IMR-90 (cell line): Measurements from ENCODE around the gene ACO1. TPM values are rescaled to one million over a fixed set of nuclear protein-coding genes. Genes with fewer than 3 reads are reported as not detected.

Experiments used
- ATAC-seq: fragments of 200-7000 bp; cut with Tn5 transposase; 2 replicates; pipeline ENCODE4 v1.9.1; 2020; ENCODE audit warnings: low read depth, mild to moderate bottlenecking, moderate library complexity
- BruUV-seq: library from RNA; stranded (reverse); fragments of 400-500 nt; replicated peaks from 2 replicates; lab custom pipeline; 2021; lab: Mats Ljungman, UMichigan
- CTCF ChIA-PET: fragments of 300-600 bp; formaldehyde crosslinking; extraction: SDS; loops from one replicate; lab custom pipeline; 2021; ENCODE audit warnings: antibody characterized with exemption; lab: Yijun Ruan, JAX
- POLR2A ChIA-PET: fragments of 300-600 bp; sonication (Branson Sonifier 250); formaldehyde crosslinking; loops from one replicate; lab custom pipeline; 2022; ENCODE audit warnings: antibody characterized with exemption; ENCODE audit not compliant: unreplicated experiment; lab: Charles Lee
- DNase-seq: peaks from one replicate; pipeline ENCODE4 v3.0.0; 2013
- H2AFZ ChIP-seq: replicated peaks from 2 replicates; pipeline ENCODE3; 2013; ENCODE audit warnings: low read length, mild to moderate bottlenecking; ENCODE audit not compliant: poor library complexity
- H2AK5ac ChIP-seq: 2 replicates; pipeline ENCODE4 v1.6.1; 2013; ENCODE audit warnings: low read depth, low read length, inconsistent platforms
- H2AK9ac ChIP-seq: replicated peaks from 2 replicates; pipeline ENCODE3; 2013; ENCODE audit warnings: mild to moderate bottlenecking, low read depth, low read length, moderate library complexity; ENCODE audit not compliant: poor library complexity
- H2BK120ac ChIP-seq: 2 replicates; pipeline ENCODE4 v1.6.1; 2013; ENCODE audit warnings: low read depth, low read length, inconsistent platforms
- H2BK15ac ChIP-seq: 3 replicates; pipeline ENCODE4 v1.6.1; 2013; ENCODE audit warnings: low read depth, low read length, inconsistent platforms
- H2BK20ac ChIP-seq: 2 replicates; pipeline ENCODE4 v1.6.1; 2013; ENCODE audit warnings: low read depth, mild to moderate bottlenecking, inconsistent platforms, low read length, moderate library complexity
- H2BK5ac ChIP-seq: 2 replicates; pipeline ENCODE4 v1.6.1; 2013; ENCODE audit warnings: mild to moderate bottlenecking, low read depth, low read length, inconsistent platforms; ENCODE audit not compliant: poor library complexity, severe bottlenecking
- H3K14ac ChIP-seq: replicated peaks from 2 replicates; pipeline ENCODE4 v1.6.1; 2013; ENCODE audit warnings: low read depth, low read length, inconsistent platforms
- H3K18ac ChIP-seq: 2 replicates; pipeline ENCODE4 v1.6.1; 2013; ENCODE audit warnings: low read depth, low read length, control low read depth
- H3K23ac ChIP-seq: 2 replicates; pipeline ENCODE4 v1.6.1; 2013; ENCODE audit warnings: low read depth, low read length, inconsistent platforms
- H3K27ac ChIP-seq: 2 replicates; pipeline ENCODE4 v1.5.1; 2013; ENCODE audit warnings: mild to moderate bottlenecking, control low read depth, low read length; ENCODE audit not compliant: insufficient read depth
- H3K27me3 ChIP-seq: 2 replicates; pipeline ENCODE4 v1.6.1; 2013; ENCODE audit warnings: low read length; ENCODE audit not compliant: control insufficient read depth, insufficient read depth
- H3K36me3 ChIP-seq: 2 replicates; pipeline ENCODE4 v1.6.1; 2013; ENCODE audit warnings: low read length, mixed read lengths; ENCODE audit not compliant: control insufficient read depth, insufficient read depth
- H3K4ac ChIP-seq: 2 replicates; pipeline ENCODE4 v1.6.1; 2013; ENCODE audit warnings: low read depth, low read length, inconsistent platforms
- H3K4me1 ChIP-seq: 2 replicates; pipeline ENCODE4 v1.6.1; 2013; ENCODE audit warnings: low read length, mixed read lengths; ENCODE audit not compliant: control insufficient read depth, insufficient read depth
- H3K4me2 ChIP-seq: 2 replicates; pipeline ENCODE4 v1.6.1; 2013; ENCODE audit warnings: low read depth, mild to moderate bottlenecking, control low read depth, low read length, moderate library complexity
- H3K4me3 ChIP-seq: 2 replicates; pipeline ENCODE4 v1.5.1; 2013; ENCODE audit warnings: low read depth, mild to moderate bottlenecking, control low read depth, low read length, moderate library complexity; ENCODE audit not compliant: insufficient read depth
- H3K56ac ChIP-seq: 2 replicates; pipeline ENCODE4 v1.6.1; 2013; ENCODE audit warnings: low read length, inconsistent platforms; ENCODE audit not compliant: insufficient read depth; ENCODE audit errors: extremely low read depth
- H3K79me1 ChIP-seq, 2 experiments: 2 replicates each; pipeline ENCODE4 v1.6.1; 2013; ENCODE audit warnings: low read length in 2 of 2, inconsistent platforms in 1 of 2, low read depth in 1 of 2
- H3K9ac ChIP-seq: 2 replicates; pipeline ENCODE4 v1.6.1; 2013; ENCODE audit warnings: low read depth, low read length, control low read depth
- H3K9me1 ChIP-seq: 2 replicates; pipeline ENCODE4 v1.6.1; 2013; ENCODE audit warnings: low read length, inconsistent platforms; ENCODE audit not compliant: insufficient read depth
- H3K9me3 ChIP-seq: 2 replicates; pipeline ENCODE4 v1.6.1; 2013; ENCODE audit warnings: low read length; ENCODE audit not compliant: control insufficient read depth, insufficient read depth
- H4K20me1 ChIP-seq: 2 replicates; pipeline ENCODE4 v1.6.1; 2013; ENCODE audit warnings: low read length, inconsistent platforms; ENCODE audit not compliant: insufficient read depth
- H4K5ac ChIP-seq: 2 replicates; pipeline ENCODE4 v1.6.1; 2013; ENCODE audit warnings: mild to moderate bottlenecking, low read depth, low read length, control low read depth
- H4K8ac ChIP-seq, 2 experiments: 2 replicates each; pipeline ENCODE4 v1.6.1; 2013; ENCODE audit warnings: low read depth in 2 of 2, low read length in 2 of 2, control low read depth in 1 of 2, inconsistent platforms in 1 of 2
- H4K91ac ChIP-seq: 2 replicates; pipeline ENCODE4 v1.6.1; 2013; ENCODE audit warnings: low read depth, low read length, inconsistent platforms; ENCODE audit not compliant: insufficient read depth
- FOS ChIP-seq: fragments of 150-350 bp; IDR thresholded peaks from 2 replicates; pipeline ENCODE4 v1.6.1; 2016; ENCODE audit warnings: low read depth, low read length
- MAFK ChIP-seq: IDR thresholded peaks from 2 replicates; pipeline ENCODE4 v1.6.1; 2012; ENCODE audit warnings: low read depth, low read length, improper control_type of control experiment
- MAZ ChIP-seq: IDR thresholded peaks from 2 replicates; pipeline ENCODE4 v1.6.1; 2012; ENCODE audit warnings: low read depth, mild to moderate bottlenecking, low read length, improper control_type of control experiment, moderate library complexity, borderline replicate concordance
- MXI1 ChIP-seq: IDR thresholded peaks from 2 replicates; pipeline ENCODE4 v1.6.1; 2012; ENCODE audit warnings: low read depth, mild to moderate bottlenecking, low read length, moderate library complexity, borderline replicate concordance
- NFE2L2 ChIP-seq: fragments of 150-350 bp; IDR thresholded peaks from 2 replicates; pipeline ENCODE4 v1.6.1; 2016; ENCODE audit warnings: low read depth, mild to moderate bottlenecking, low read length
- POLR2A ChIP-seq: IDR thresholded peaks from 2 replicates; pipeline ENCODE4 v1.6.1; 2012; ENCODE audit warnings: mild to moderate bottlenecking, low read depth, low read length
- RAD21 ChIP-seq: IDR thresholded peaks from 2 replicates; pipeline ENCODE4 v1.6.1; 2012; ENCODE audit warnings: low read length, improper control_type of control experiment
- RCOR1 ChIP-seq: IDR thresholded peaks from 2 replicates; pipeline ENCODE4 v1.6.1; 2012; ENCODE audit warnings: mild to moderate bottlenecking, low read length, improper control_type of control experiment; ENCODE audit not compliant: insufficient replicate concordance
- SMC3 ChIP-seq: fragments of 150-350 bp; IDR thresholded peaks from 2 replicates; pipeline ENCODE4 v1.6.1; 2016; ENCODE audit warnings: low read depth, mild to moderate bottlenecking, antibody characterized with exemption, low read length, moderate library complexity
- WGBS, 2 experiments: methylation state at CpG; one replicate each; pipeline versions ENCODE4 v1.1.5 to v1.1.7; 2013; ENCODE audit warnings: missing lambda C conversion rate in 2 of 2; ENCODE audit not compliant: insufficient read length in 1 of 2; ENCODE audit errors: extremely low coverage in 2 of 2; 5-methylcytosine and 5-hydroxymethylcytosine counted together
- dilution Hi-C: fragments of 300-500 bp; cut with HindIII; formaldehyde crosslinking; loops from one replicate; pipeline ENCODE4 v1.14.3; 2018; ENCODE audit warnings: low sequenced_read_pairs; ENCODE audit not compliant: unreplicated experiment
- in situ Hi-C: fragments of 300-500 bp; cut with MboI; formaldehyde crosslinking; loops from 3 replicates; pipeline ENCODE4 v1.14.3; 2019; ENCODE audit warnings: low sequenced_read_pairs, inconsistent platforms, mixed read lengths
- intact Hi-C: fragments of 100-400 bp; cut with micrococcal nuclease; formaldehyde crosslinking; loops from 2 replicates; pipeline ENCODE4 v1.10.0; 2022
- polyA plus RNA-seq, 3 experiments: library from polyadenylated mRNA; depleted of rRNA; stranded (reverse); fragments of >200 nt; gene quantifications; 2 replicates each; pipeline ENCODE4 v1.2.3, GENCODE V29; 2012; ENCODE audit warnings: low replicate concordance in 1 of 3
- total RNA-seq: library from RNA; depleted of rRNA; stranded (reverse); fragments of >200 nt; gene quantifications from 2 replicates; pipeline ENCODE4 v1.2.3, GENCODE V29; 2012; rRNA removed
- TF ChIP-seq, protein P1 (sequence below): conservative IDR thresholded peaks from 2 replicates; pipeline ENCODE4 v1.5.1; 2012; ENCODE audit warnings: mild to moderate bottlenecking, low read depth, low read length, improper control_type of control experiment

The ACO1 gene
- total and polyA plus RNA-seq, 2 of the 4 experiments (the other 2 are of a cell fraction): 85.9 to 158 TPM

DNA sequence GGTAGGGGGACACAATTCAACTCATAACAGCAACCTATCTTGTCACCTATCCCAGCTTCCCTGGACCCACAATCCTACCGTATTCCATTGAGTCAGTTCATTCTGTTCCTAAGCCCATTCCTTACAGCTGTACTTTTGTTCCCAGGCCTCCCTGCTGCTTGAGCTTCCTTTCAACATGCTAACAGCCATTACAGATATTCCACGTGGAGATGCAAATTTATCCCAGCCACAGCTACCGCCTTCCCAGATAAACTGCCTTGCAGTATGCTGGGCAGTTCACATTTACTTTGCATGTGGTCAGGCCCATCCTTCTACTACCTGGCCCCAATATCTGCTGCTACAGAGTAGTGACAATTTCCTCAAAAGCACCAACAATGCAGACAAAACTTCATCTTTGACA, 118.6 kb downstream of the ACO1 start:
- DNase-seq (no peak), ATAC-seq (no peak)
- H3K27me3 ChIP-seq: no peaks in the 10 kb centered on the region
- no peak overlapping the region for H2BK120ac ChIP-seq
- H4K5ac ChIP-seq: no peak overlapping the region
- H3K27ac ChIP-seq: no peak overlapping the region
- H3K9me3 ChIP-seq: no peaks in the 10 kb centered on the region
- no peak overlapping the region for H3K9ac ChIP-seq
- intact Hi-C loops: no loop called here
- H3K4me3 ChIP-seq: no peak overlapping the region
- H2AK9ac ChIP-seq: no peak overlapping the region
- no peak overlapping the region for H3K4ac ChIP-seq
- BruUV-seq: no TSS peak
- no peak overlapping the region for H2AK5ac ChIP-seq
- no peaks in the 10 kb centered on the region for H3K4me1 ChIP-seq
- dilution Hi-C loops: no loop called here
- POLR2A ChIA-PET: no interaction called here
- 77% methylated on average over 3 of the region's 3 CpGs; no CpG with 5 or more reads in 1 of the 2 experiments for WGBS, 2 experiments
- in situ Hi-C loops: no loop called here
- H3K18ac ChIP-seq: no peak overlapping the region
- H4K91ac ChIP-seq: no peak overlapping the region
- peaks cover 13 to 19% of the 10 kb centered on the region in 2 experiments; a peak in 3 of 4 replicates for H3K79me1 ChIP-seq
- CTCF ChIA-PET: no interaction called here
- peaks cover 5% of the 10 kb centered on the region; the same call in 1 of the 2 replicates for H3K36me3 ChIP-seq
- H4K20me1 ChIP-seq: no peaks in the 10 kb centered on the region; the same call in 1 of the 2 replicates
- H2BK5ac ChIP-seq: no peak overlapping the region
- H2BK15ac ChIP-seq: no peak overlapping the region
- no peak overlapping the region for H2BK20ac ChIP-seq
- H3K4me2 ChIP-seq: no peak overlapping the region
- H3K9me1 ChIP-seq: 0 out of 2 replicates have a peak, but pooled peaks cover under 1% of the 10 kb centered on the region
- H4K8ac ChIP-seq: no peak overlapping the region
- no peak overlapping the region for H3K56ac ChIP-seq
- H2AFZ ChIP-seq: no peak overlapping the region
- H3K23ac ChIP-seq: no peak overlapping the region
- no peak overlapping the region for H3K14ac ChIP-seq
- no peak for TF ChIP-seq MAFK
- TF ChIP-seq RCOR1: no peak
- no peak for TF ChIP-seq MXI1
- TF ChIP-seq, protein P1, sequence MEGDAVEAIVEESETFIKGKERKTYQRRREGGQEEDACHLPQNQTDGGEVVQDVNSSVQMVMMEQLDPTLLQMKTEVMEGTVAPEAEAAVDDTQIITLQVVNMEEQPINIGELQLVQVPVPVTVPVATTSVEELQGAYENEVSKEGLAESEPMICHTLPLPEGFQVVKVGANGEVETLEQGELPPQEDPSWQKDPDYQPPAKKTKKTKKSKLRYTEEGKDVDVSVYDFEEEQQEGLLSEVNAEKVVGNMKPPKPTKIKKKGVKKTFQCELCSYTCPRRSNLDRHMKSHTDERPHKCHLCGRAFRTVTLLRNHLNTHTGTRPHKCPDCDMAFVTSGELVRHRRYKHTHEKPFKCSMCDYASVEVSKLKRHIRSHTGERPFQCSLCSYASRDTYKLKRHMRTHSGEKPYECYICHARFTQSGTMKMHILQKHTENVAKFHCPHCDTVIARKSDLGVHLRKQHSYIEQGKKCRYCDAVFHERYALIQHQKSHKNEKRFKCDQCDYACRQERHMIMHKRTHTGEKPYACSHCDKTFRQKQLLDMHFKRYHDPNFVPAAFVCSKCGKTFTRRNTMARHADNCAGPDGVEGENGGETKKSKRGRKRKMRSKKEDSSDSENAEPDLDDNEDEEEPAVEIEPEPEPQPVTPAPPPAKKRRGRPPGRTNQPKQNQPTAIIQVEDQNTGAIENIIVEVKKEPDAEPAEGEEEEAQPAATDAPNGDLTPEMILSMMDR: no peak
- TF ChIP-seq NFE2L2: no peak
- TF ChIP-seq FOS: no peak
- TF ChIP-seq RAD21: no peak
- no peak for TF ChIP-seq POLR2A
- no peak for TF ChIP-seq SMC3
- no peak for TF ChIP-seq MAZ

Other genes with a start within 250 kb of the ACO1 start
- gene RIGI, start 141.6 kb downstream of the ACO1 start, total RNA-seq: 13.6 and 18.1 TPM in 2 replicates
- gene RIGI, start 141.6 kb downstream of the ACO1 start, polyA plus RNA-seq (2012; rRNA removed): 3.8 and 4.8 TPM in 2 replicates
- gene SMIM27, start 167.7 kb downstream of the ACO1 start, total RNA-seq: 1.1 and 2.5 TPM in 2 replicates
- gene SMIM27, start 167.7 kb downstream of the ACO1 start, polyA plus RNA-seq (2012; rRNA removed): 3.4 and 5.5 TPM in 2 replicates
- 27.8 and 41.7 TPM in 2 replicates for gene TOPORS, start 167.9 kb downstream of the ACO1 start, total RNA-seq
- gene TOPORS, start 167.9 kb downstream of the ACO1 start, polyA plus RNA-seq (2012; rRNA removed): 6.3 and 7.4 TPM in 2 replicates
- 24.2 and 77.2 TPM in 2 replicates for gene NDUFB6, start 188.5 kb downstream of the ACO1 start, total RNA-seq
- gene NDUFB6, start 188.5 kb downstream of the ACO1 start, polyA plus RNA-seq (2012; rRNA removed): 51.0 and 55.9 TPM in 2 replicates